Caco-2 (cell line): ENCODE results near the gene ADCYAP1R1. TPM values are rescaled to one million over a fixed set of nuclear protein-coding genes. Genes with fewer than 3 reads are reported as not detected.

ENCODE experiments used
- BruUV-seq: library from RNA; stranded (reverse); fragments of 400-500 nt; replicated peaks from 2 replicates; lab custom pipeline; 2021; lab: Mats Ljungman, UMichigan
- CTCF ChIA-PET: fragments of 300-600 bp; sonication (Branson Sonifier 250); formaldehyde crosslinking; loops from one replicate; lab custom pipeline; 2022; ENCODE audit warnings: antibody characterized with exemption; lab: Charles Lee
- POLR2A ChIA-PET: fragments of 300-600 bp; sonication (Branson Sonifier 250); formaldehyde crosslinking; loops from one replicate; lab custom pipeline; 2022; ENCODE audit warnings: antibody characterized with exemption; lab: Charles Lee
- DNase-seq, 2 experiments: peaks; one replicate each; pipeline versions ENCODE4 v3.0.0 to v3.0.0-alpha.2; 2020 to 2022
- H3K27me3 ChIP-seq: replicated peaks from 2 replicates; pipeline ENCODE4 v1.6.0; 2011; ENCODE audit warnings: low read length; ENCODE audit not compliant: control insufficient read depth, insufficient read depth
- H3K36me3 ChIP-seq: 2 replicates; pipeline ENCODE4 v1.5.1; 2011; ENCODE audit warnings: low read length; ENCODE audit not compliant: control insufficient read depth, insufficient read depth
- H3K4me1 ChIP-seq: fragments of 250-450 bp; sonication (Bioruptor Pico); 2 replicates; pipeline ENCODE4 v1.5.1; 2020; ENCODE audit warnings: mild to moderate bottlenecking
- H3K4me3 ChIP-seq: 2 replicates; pipeline ENCODE4 v1.5.1; 2011; ENCODE audit warnings: low read depth, mild to moderate bottlenecking, control low read depth, low read length
- H3K9me3 ChIP-seq: fragments of 250-450 bp; sonication (Bioruptor Pico); 2 replicates; pipeline ENCODE4 v1.5.1; 2020; ENCODE audit warnings: mild to moderate bottlenecking, moderate library complexity
- H3K27ac Mint-ChIP-seq: one replicate; pipeline ENCODE4 v1.8.0; 2022; ENCODE audit warnings: mixed read lengths; ENCODE audit not compliant: unreplicated experiment
- H3K27me3 Mint-ChIP-seq: one replicate; pipeline ENCODE4 v1.8.0; 2022; ENCODE audit warnings: mixed read lengths; ENCODE audit not compliant: insufficient read depth, unreplicated experiment
- H3K36me3 Mint-ChIP-seq: one replicate; pipeline ENCODE4 v1.8.0; 2022; ENCODE audit warnings: mild to moderate bottlenecking, mixed read lengths; ENCODE audit not compliant: insufficient read depth, unreplicated experiment
- H3K4me1 Mint-ChIP-seq: one replicate; pipeline ENCODE4 v1.8.0; 2022; ENCODE audit warnings: low read depth, mixed read lengths; ENCODE audit not compliant: unreplicated experiment
- H3K4me3 Mint-ChIP-seq: one replicate; pipeline ENCODE4 v1.8.0; 2022; ENCODE audit warnings: mild to moderate bottlenecking, moderate library complexity, mixed read lengths; ENCODE audit not compliant: unreplicated experiment
- H3K9me3 Mint-ChIP-seq: one replicate; pipeline ENCODE4 v1.8.0; 2022; ENCODE audit warnings: mixed read lengths; ENCODE audit not compliant: unreplicated experiment
- CTCF ChIP-seq, 2 experiments: fragments of 200-600 bp in 1 of 2; IDR thresholded peaks; 1 replicate in 1 of 2; 2 replicates in 1 of 2; pipeline versions ENCODE4 v1.5.1 to v1.8.0; 2011 to 2022; ENCODE audit warnings: antibody characterized with exemption in 1 of 2, control low read depth in 1 of 2, inconsistent platforms in 1 of 2, low read depth in 1 of 2, low read length in 1 of 2, mild to moderate bottlenecking in 1 of 2, moderate library complexity in 1 of 2; ENCODE audit not compliant: insufficient read depth in 1 of 2, severe bottlenecking in 1 of 2, unreplicated experiment in 1 of 2
- intact Hi-C: fragments of 100-400 bp; cut with micrococcal nuclease; formaldehyde crosslinking; loops from one replicate; pipeline ENCODE4 v1.10.0; 2022; ENCODE audit not compliant: unreplicated experiment
- total RNA-seq: library from RNA; stranded (reverse); gene quantifications from 2 replicates; pipeline ENCODE4 v1.2.3, GENCODE V29; 2022

ADCYAP1R1 gene
- total RNA-seq, 1 experiment from 2014 or later: not detected

GRCh38 chr7:31014826-31015225 is 37.3 kb upstream of the ADCYAP1R1 start:
- Mint-ChIP-seq H3K9me3 (peaks cover 11% of the 10 kb centered on the region), H3K27ac (no peak overlapping the region), H3K27me3 (peaks cover 34% of the 10 kb centered on the region), H3K36me3 (no peaks in the 10 kb centered on the region), H3K4me3 (no peak overlapping the region), H3K4me1 (no peaks in the 10 kb centered on the region)
- intact Hi-C loops: no loop called here
- Histone ChIP-seq H3K36me3 (no peaks in the 10 kb centered on the region), H3K9me3 (peaks cover 12% of the 10 kb centered on the region; the same call in 1 of the 2 replicates), H3K27me3 (no peaks in the 10 kb centered on the region; the same call in 1 of the 2 replicates), H3K4me3 (no peak overlapping the region), H3K4me1 (no peaks in the 10 kb centered on the region)
- no TSS peak for BruUV-seq
- ChIA-PET CTCF (no interaction called here), POLR2A (no interaction called here)
- no peak for TF ChIP-seq CTCF (IDR thresholded peaks at IDR 0.05; ENCODE audit: insufficient read depth in 1 of 2, low read depth in 1 of 2, low read length in 1 of 2, severe bottlenecking in 1 of 2, unreplicated experiment in 1 of 2)
- DNase-seq: no peak

GRCh38 chr7:31017032-31017675 is 35.0 kb upstream of the ADCYAP1R1 start:
- POLR2A ChIA-PET: no interaction called here
- H3K27ac Mint-ChIP-seq: no peak overlapping the region
- H3K27me3 Mint-ChIP-seq: peaks cover 23% of the 10 kb centered on the region
- H3K4me3 ChIP-seq: no peak overlapping the region
- no peaks in the 10 kb centered on the region for H3K4me1 Mint-ChIP-seq
- H3K4me3 Mint-ChIP-seq: no peak overlapping the region
- H3K4me1 ChIP-seq: no peaks in the 10 kb centered on the region
- no peaks in the 10 kb centered on the region for H3K36me3 Mint-ChIP-seq
- no peak for TF ChIP-seq CTCF (IDR thresholded peaks at IDR 0.05; ENCODE audit: insufficient read depth in 1 of 2, low read depth in 1 of 2, low read length in 1 of 2, severe bottlenecking in 1 of 2, unreplicated experiment in 1 of 2)
- no peaks in the 10 kb centered on the region for H3K9me3 Mint-ChIP-seq
- no peaks in the 10 kb centered on the region for H3K27me3 ChIP-seq
- CTCF ChIA-PET: no interaction called here
- H3K9me3 ChIP-seq: no peaks in the 10 kb centered on the region
- no TSS peak for BruUV-seq
- H3K36me3 ChIP-seq: no peaks in the 10 kb centered on the region
- intact Hi-C loops: no loop called here
- no peak for DNase-seq

GRCh38 chr7:31017721-31018120 is 34.4 kb upstream of the ADCYAP1R1 start:
- CTCF ChIA-PET: no interaction called here
- H3K27me3 Mint-ChIP-seq: peaks cover 24% of the 10 kb centered on the region
- Histone ChIP-seq H3K27me3 (no peaks in the 10 kb centered on the region), H3K4me3 (no peak overlapping the region), H3K9me3 (no peaks in the 10 kb centered on the region), H3K36me3 (no peaks in the 10 kb centered on the region), H3K4me1 (no peaks in the 10 kb centered on the region)
- intact Hi-C loops: no loop called here
- H3K4me3 Mint-ChIP-seq: no peak overlapping the region
- no TSS peak for BruUV-seq
- no peaks in the 10 kb centered on the region for H3K36me3 Mint-ChIP-seq
- H3K4me1 Mint-ChIP-seq: no peaks in the 10 kb centered on the region
- DNase-seq: no peak
- no peak for TF ChIP-seq CTCF (IDR thresholded peaks at IDR 0.05; ENCODE audit: insufficient read depth in 1 of 2, low read depth in 1 of 2, low read length in 1 of 2, severe bottlenecking in 1 of 2, unreplicated experiment in 1 of 2)
- POLR2A ChIA-PET: no interaction called here
- no peaks in the 10 kb centered on the region for H3K9me3 Mint-ChIP-seq
- no peak overlapping the region for H3K27ac Mint-ChIP-seq
